GM12864 (cell line): Measurements from ENCODE around the gene CFAP61.

ENCODE experiments used
- DNase-seq: peaks from one replicate; pipeline ENCODE4 v3.0.0-alpha.2; 2011; ENCODE audit warnings: low read depth
- H3K4me3 ChIP-seq: 2 replicates; pipeline ENCODE4 v1.5.1; 2011; ENCODE audit warnings: mild to moderate bottlenecking, low read depth, low read length, control low read depth
- TF ChIP-seq, protein P1 (sequence below): IDR thresholded peaks from 2 replicates; pipeline ENCODE4 v1.5.1; 2011; ENCODE audit warnings: low read depth, mild to moderate bottlenecking, moderate library complexity, low read length, control low read depth, inconsistent platforms; ENCODE audit errors: missing control alignments

The CFAP61 gene

DNA sequence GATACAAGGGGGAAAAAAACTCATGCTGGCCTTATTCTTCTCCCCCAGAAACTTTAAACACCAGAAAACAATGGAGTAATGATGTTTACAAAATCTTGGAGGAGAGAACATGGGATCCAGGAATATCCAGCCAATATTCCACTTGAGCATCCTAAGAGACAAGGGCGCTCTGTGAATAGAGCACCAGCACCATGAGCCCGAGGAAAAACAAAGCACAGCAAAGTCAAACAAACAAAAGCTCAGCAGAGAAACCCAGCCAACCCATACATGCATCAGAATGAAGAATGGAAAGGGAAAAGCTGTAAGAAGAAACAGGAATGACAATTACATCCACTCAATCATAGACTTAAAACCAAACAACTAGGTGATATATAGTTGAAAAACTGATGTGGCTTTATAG is 39.8 kb upstream of the CFAP61 start:
- DNase-seq: no peak
- H3K4me3 ChIP-seq: no peak overlapping the region
- TF ChIP-seq, protein P1, sequence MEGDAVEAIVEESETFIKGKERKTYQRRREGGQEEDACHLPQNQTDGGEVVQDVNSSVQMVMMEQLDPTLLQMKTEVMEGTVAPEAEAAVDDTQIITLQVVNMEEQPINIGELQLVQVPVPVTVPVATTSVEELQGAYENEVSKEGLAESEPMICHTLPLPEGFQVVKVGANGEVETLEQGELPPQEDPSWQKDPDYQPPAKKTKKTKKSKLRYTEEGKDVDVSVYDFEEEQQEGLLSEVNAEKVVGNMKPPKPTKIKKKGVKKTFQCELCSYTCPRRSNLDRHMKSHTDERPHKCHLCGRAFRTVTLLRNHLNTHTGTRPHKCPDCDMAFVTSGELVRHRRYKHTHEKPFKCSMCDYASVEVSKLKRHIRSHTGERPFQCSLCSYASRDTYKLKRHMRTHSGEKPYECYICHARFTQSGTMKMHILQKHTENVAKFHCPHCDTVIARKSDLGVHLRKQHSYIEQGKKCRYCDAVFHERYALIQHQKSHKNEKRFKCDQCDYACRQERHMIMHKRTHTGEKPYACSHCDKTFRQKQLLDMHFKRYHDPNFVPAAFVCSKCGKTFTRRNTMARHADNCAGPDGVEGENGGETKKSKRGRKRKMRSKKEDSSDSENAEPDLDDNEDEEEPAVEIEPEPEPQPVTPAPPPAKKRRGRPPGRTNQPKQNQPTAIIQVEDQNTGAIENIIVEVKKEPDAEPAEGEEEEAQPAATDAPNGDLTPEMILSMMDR: no peak

DNA sequence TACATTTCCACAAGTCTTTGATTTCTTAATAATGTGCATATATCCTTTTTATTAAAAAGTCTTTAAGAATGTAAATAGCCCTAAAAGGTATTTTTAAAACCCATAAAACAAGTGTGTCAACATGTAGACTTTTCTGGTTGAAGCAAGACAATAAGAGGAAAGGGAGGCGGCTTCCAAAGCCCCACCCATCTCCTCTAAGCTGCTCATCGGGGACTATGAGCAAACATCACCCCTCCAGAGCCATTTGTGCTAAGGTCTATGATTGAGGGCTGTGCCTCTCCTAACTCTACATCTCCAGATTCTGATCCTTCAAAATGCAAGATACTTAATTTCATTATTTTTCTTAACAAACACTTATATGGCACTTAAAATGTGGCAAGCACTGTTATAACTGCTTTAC is 37.7 kb upstream of the CFAP61 start:
- no peak for DNase-seq
- H3K4me3 ChIP-seq: no peak overlapping the region
- TF ChIP-seq, protein P1: no peak

DNA sequence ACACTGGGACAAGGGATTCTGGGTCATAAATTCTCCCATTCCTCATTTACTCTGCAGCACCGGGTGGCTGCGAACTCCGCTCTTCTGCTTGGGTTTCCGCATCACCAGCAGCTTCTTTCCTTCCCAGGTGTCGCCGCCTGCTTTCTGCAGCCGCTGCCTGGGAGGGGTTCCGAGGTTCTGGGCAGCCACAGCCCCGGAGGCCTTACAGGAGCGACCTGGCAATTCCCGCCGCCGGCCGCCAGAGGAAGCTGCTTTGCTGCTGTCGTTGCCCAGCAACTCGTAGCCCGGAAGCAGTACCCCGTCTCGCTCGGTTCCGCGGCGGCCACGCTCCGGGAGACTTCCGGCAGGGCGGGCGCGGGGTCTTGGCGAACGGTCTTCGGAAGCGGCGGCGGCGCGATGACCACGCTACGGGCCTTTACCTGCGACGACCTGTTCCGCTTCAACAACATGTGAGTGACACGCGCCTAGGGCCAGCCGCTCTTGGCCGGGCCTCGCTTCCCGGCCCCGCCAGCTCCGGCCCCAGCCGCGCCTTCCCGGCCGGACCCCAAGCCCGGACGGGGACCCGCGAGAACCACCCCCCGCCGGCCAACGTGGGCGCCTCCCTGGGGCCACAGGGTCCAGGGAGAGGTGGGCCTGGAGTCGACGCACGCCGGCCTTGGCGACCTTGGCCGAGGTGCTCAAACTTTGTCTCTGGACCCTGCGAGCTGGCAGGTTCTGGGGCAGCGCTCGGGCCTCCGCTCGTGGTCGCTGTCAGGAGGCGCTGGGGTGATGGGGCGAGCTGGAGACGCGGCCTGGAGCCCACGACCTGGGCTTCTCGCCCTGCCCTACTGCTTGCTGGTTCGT is 35.1 kb upstream of the CFAP61 start, which contains the start of gene NAA20:
Gene NAA20, plus strand, starts transcription at position 362 of the 843 bp plus-strand sequence. Its CDS starts 35 bp downstream, at position 397.
- H3K4me3 ChIP-seq: peak within 1 kb of the TSS; percentile 87
- TF ChIP-seq, protein P1: peak; percentile 76
- peak; percentile 75 for DNase-seq

DNA sequence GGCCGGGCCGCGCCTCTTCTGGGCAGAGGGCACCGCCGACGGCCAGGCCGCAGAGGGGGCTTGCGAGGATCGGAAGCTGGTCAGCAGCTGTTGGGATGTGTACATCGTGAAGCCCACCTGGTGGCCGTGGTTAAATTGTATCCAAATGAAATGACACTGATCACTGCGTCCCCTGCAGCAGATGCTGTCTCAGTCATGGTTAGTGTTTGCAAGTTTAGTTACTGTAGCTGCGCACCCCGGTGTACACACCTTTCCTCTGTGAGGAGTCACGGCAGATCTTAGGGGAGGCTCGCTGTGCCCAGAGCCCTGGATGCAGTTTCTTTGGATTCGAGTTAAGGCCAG is 34.5 kb upstream of the CFAP61 start:
- TF ChIP-seq, protein P1: no peak
- no peak for DNase-seq
- H3K4me3 ChIP-seq: peak overlapping the region; percentile 87

DNA sequence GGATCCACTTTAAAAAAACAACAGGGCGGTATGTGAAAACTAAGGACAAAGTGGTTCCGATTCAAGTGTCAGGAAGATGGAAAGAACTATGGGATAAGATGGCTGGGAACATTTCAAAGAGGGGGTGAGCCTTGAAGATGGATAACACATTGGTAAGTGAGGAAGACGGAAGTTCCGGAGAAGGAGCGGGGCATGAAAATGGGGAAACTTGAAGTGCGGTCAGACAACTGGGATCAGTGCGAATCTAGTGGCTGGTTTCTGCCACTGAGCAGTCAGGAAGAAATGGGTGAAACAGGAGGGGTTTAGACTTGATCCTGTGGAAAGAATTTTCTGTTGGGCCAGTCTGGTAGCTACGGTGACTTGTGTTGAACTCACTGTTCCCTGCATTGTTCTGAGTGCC is 34.0 kb upstream of the CFAP61 start:
- peak overlapping the region; percentile 87 for H3K4me3 ChIP-seq
- no peak for DNase-seq
- TF ChIP-seq, protein P1: no peak

DNA sequence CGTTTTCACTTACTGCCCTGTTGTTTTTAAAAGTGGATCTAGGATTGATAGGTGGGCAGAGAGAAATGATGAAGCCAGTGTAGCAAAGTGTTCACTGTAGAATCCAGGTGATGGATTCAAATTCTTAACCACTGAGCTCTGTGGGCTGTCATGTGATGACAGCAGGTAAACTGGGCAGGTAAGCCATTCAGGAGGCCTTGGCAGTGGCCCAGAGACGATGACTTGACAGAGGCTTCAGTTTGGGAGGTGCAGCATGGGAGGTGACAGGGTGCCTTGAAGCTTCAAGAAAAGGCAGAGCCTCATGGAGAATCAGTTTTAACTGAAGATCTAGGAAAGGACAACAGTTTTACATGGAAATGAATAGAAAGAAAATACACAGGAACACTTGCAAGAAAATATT is 33.2 kb upstream of the CFAP61 start:
- no peak for DNase-seq
- TF ChIP-seq, protein P1: no peak
- H3K4me3 ChIP-seq: no peak overlapping the region

DNA sequence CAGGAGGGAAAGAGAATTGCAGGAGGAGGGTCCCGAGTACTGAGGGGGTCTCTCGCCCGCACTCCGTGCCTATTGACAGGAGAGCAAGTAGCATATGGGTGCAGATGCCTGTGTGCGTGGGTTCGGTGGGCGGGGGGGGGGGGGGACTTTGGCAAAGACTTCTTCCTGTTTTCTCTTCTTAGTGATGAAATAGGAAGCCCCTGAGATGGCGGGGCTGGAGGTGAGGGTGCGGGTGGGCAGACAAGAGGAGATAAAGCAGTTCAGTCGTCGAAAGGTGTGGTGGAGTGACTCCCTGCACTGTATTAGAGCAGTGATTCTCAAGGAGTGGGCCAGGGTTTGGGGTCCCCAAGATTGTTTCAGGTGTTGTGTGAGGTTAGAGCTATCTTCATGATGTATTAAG is 31.4 kb upstream of the CFAP61 start:
- TF ChIP-seq, protein P1: no peak
- no peak for DNase-seq
- H3K4me3 ChIP-seq: no peak overlapping the region
